ENCODE measurements around the gene ANAPC5.

ANAPC5 gene

DNA sequence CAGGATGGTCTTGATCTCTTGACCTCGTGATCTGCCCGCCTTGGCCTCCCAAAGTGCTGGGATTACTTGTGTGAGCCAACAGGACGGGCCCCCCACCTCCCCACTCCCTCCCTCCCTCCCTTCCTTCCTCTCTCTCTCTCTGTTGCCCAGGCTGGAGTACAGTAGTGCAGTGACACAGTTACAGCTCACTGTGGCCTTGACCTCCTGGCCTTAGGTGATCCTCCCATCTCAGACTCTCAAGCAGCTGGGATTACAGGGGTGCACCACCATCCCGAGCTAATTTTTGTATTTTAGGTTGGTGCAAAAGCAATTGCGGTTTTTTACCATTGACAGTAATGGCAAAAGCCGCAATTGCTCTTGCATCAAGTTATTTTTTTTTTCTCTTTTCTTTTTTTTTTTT is 19.2 kb upstream of the ANAPC5 start:
- TF ChIP-seq, protein P1, sequence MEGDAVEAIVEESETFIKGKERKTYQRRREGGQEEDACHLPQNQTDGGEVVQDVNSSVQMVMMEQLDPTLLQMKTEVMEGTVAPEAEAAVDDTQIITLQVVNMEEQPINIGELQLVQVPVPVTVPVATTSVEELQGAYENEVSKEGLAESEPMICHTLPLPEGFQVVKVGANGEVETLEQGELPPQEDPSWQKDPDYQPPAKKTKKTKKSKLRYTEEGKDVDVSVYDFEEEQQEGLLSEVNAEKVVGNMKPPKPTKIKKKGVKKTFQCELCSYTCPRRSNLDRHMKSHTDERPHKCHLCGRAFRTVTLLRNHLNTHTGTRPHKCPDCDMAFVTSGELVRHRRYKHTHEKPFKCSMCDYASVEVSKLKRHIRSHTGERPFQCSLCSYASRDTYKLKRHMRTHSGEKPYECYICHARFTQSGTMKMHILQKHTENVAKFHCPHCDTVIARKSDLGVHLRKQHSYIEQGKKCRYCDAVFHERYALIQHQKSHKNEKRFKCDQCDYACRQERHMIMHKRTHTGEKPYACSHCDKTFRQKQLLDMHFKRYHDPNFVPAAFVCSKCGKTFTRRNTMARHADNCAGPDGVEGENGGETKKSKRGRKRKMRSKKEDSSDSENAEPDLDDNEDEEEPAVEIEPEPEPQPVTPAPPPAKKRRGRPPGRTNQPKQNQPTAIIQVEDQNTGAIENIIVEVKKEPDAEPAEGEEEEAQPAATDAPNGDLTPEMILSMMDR (IDR thresholded peaks at IDR 0.05), result no peak
- H3K27me3 ChIP-seq, result no peaks in the 10 kb centered on the region
- H3K27ac ChIP-seq, result no peak overlapping the region
- no peaks in the 10 kb centered on the region for H3K4me1 ChIP-seq (ENCODE audit: control insufficient read depth in 1 of 2, insufficient read depth in 1 of 2, low read depth in 1 of 2, low read length in 1 of 2)
- H3K36me3 ChIP-seq, result no peaks in the 10 kb centered on the region
- no peak overlapping the region for H3K4me3 ChIP-seq (ENCODE audit: low read depth in 1 of 2, low read length in 1 of 2)
- H3K9me3 ChIP-seq, result no peaks in the 10 kb centered on the region

DNA sequence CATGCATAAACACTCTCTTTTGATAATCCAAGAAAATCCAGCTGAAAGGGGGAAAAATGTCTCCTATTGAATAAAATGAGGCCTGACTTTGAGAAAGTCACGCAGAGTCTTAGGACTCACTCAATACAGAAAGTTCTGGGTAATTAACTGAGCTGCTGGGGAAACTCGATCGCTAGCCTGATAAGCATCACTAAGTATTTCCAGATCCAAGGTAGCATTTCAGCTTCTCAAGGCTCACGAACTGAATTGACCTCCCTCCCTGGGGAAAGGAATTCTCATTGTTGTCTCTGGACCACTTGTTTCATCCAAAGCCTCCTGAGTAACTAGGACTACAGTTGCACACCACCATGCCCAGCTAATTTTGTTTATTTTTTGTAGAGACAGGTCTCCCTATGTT is 13.8 kb upstream of the ANAPC5 start:
- Histone ChIP-seq H3K4me1 (ENCODE audit: control insufficient read depth in 1 of 2, insufficient read depth in 1 of 2, low read depth in 1 of 2, low read length in 1 of 2) (peaks cover 5 to 6% of the 10 kb centered on the region in 2 experiments), H3K27me3 (no peaks in the 10 kb centered on the region), H3K36me3 (no peaks in the 10 kb centered on the region), H3K4me3 (ENCODE audit: low read depth in 1 of 2, low read length in 1 of 2) (no peak overlapping the region), H3K27ac (no peak overlapping the region), H3K9me3 (no peaks in the 10 kb centered on the region)
- TF ChIP-seq, protein P1 (IDR thresholded peaks at IDR 0.05), result no peak

DNA sequence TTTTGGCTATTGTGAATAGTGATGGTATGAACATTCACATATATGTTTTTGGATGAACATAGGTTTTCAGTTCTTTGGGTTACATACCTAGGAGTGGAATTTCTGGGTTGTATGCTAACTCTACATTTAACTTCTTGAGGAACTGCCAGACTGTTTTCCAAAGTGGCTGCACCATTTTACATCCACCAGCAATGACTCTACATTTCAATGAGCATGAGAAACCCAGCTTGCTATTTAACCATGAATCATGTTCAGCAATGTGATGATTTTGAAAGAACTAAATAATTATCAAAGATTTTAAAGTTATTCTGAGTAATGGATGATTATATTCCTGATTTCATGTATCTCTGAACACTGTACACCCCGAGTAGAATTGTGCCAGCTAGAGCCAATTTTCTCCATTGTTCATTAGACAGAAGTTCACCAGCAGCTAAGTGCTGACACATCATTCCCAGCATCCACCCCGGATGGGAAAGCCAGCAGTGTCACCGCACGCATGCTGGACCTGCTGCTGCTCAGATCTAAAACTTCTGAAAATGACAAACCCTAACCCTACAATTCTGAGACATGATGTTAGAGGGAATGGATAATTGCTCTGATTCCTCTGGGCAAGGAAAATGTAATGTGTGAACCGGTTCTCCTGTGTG is 13.3 kb upstream of the ANAPC5 start:
- Histone ChIP-seq H3K36me3 (no peaks in the 10 kb centered on the region), H3K9me3 (no peaks in the 10 kb centered on the region), H3K27me3 (no peaks in the 10 kb centered on the region), H3K27ac (no peak overlapping the region), H3K4me3 (ENCODE audit: low read depth in 1 of 2, low read length in 1 of 2) (no peak overlapping the region), H3K4me1 (ENCODE audit: control insufficient read depth in 1 of 2, insufficient read depth in 1 of 2, low read depth in 1 of 2, low read length in 1 of 2) (peaks cover 5 to 6% of the 10 kb centered on the region in 2 experiments)
- TF ChIP-seq, protein P1 (IDR thresholded peaks at IDR 0.05), result no peak

DNA sequence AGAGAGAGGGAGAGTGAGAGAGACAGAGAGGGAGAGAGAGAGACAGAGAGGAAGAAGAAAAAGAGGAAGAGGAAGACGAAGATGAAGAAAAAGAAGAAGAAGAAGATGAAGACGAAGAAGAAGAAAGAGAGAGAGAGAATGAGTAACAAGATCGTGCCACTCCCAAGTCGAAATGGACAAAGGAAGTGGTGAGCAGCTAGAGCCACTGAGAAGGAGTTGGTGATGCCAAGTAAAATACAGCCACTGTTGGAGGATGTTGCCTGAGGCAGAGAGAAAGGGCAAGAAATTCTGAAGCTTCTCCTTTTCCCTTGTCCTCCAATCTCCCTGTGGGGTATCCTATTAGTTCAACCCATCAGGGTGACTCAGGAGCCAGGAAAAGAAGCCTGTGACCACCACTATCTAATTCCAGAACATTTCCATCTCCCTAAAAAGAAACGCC is 12.5 kb upstream of the ANAPC5 start:
- H3K4me3 ChIP-seq (ENCODE audit: low read depth in 1 of 2, low read length in 1 of 2), result no peak overlapping the region
- peaks cover 5 to 6% of the 10 kb centered on the region in 2 experiments for H3K4me1 ChIP-seq (ENCODE audit: control insufficient read depth in 1 of 2, insufficient read depth in 1 of 2, low read depth in 1 of 2, low read length in 1 of 2)
- TF ChIP-seq, protein P1 (IDR thresholded peaks at IDR 0.05), result no peak
- H3K27me3 ChIP-seq, result no peaks in the 10 kb centered on the region
- no peaks in the 10 kb centered on the region for H3K36me3 ChIP-seq
- H3K9me3 ChIP-seq, result no peaks in the 10 kb centered on the region
- H3K27ac ChIP-seq, result no peak overlapping the region

DNA sequence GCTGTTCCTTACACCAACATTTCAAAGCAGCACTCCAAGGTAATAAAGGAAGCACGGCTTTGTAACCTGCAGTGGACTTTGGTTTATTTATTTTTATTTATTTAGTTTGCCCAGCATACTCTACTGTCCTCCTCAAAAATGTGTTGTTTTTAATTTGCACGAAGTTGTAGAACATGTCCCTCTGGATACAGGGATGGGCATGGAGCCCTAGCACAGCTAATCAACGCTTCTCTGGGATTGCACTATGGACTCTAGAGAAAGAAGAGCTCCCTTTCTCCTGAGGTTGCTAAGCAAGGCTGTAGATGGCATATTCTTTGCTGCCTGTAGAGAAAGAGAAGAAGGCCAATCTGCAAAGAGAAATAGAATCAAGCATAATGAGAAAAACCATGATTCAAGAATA is 5.9 kb upstream of the ANAPC5 start:
- Histone ChIP-seq H3K9me3 (no peaks in the 10 kb centered on the region), H3K4me3 (ENCODE audit: low read depth in 1 of 2, low read length in 1 of 2) (no peak overlapping the region), H3K27me3 (no peaks in the 10 kb centered on the region), H3K36me3 (no peaks in the 10 kb centered on the region), H3K27ac (no peak overlapping the region), H3K4me1 (ENCODE audit: control insufficient read depth in 1 of 2, insufficient read depth in 1 of 2, low read depth in 1 of 2, low read length in 1 of 2) (peaks cover 2% of the 10 kb centered on the region in 2 experiments)
- TF ChIP-seq, protein P1 (IDR thresholded peaks at IDR 0.05), result no peak

All from neutrophil (primary cell).